Testis (tissue), 2 donors: ENCODE results near the gene ACLY.

Source experiments
- POLR2A ChIP-seq: fragments of 450-650 bp; IDR thresholded peaks from one replicate; pipeline ENCODE4 v1.6.1; 2017; ENCODE audit warnings: antibody characterized with exemption, mild to moderate bottlenecking, moderate library complexity
- TF ChIP-seq, protein P1 (sequence below), 3 experiments: fragments of 450-650 bp in 2 of 3; fragments of 200-600 bp in 1 of 3; sonication (generic) in 1 of 3; IDR thresholded peaks; one replicate each; pipeline ENCODE4 v1.5.1; 2016 to 2019; ENCODE audit warnings: antibody characterized with exemption in 3 of 3, mild to moderate bottlenecking in 2 of 3, moderate library complexity in 1 of 3

- TF ChIP-seq, protein P1, sequence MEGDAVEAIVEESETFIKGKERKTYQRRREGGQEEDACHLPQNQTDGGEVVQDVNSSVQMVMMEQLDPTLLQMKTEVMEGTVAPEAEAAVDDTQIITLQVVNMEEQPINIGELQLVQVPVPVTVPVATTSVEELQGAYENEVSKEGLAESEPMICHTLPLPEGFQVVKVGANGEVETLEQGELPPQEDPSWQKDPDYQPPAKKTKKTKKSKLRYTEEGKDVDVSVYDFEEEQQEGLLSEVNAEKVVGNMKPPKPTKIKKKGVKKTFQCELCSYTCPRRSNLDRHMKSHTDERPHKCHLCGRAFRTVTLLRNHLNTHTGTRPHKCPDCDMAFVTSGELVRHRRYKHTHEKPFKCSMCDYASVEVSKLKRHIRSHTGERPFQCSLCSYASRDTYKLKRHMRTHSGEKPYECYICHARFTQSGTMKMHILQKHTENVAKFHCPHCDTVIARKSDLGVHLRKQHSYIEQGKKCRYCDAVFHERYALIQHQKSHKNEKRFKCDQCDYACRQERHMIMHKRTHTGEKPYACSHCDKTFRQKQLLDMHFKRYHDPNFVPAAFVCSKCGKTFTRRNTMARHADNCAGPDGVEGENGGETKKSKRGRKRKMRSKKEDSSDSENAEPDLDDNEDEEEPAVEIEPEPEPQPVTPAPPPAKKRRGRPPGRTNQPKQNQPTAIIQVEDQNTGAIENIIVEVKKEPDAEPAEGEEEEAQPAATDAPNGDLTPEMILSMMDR (IDR thresholded peaks at IDR 0.05) = no peak
- no peak for TF ChIP-seq POLR2A
Measured at GRCh38 chr17:41844971-41845370, 73.8 kb downstream of the ACLY start.
